SK-N-SH (cell line): Measurements from ENCODE around the gene TLCD5. TPM values are rescaled to one million over a fixed set of nuclear protein-coding genes. Genes with fewer than 3 reads are reported as not detected.

ENCODE experiments used
- CTCF ChIA-PET: fragments of 300-600, 350-600 bp; formaldehyde crosslinking; extraction: SDS; loops from one replicate; lab custom pipeline; 2021; lab: Yijun Ruan, JAX
- POLR2A ChIA-PET: fragments of 350-600 bp; sonication (Branson Sonifier 250); formaldehyde crosslinking; extraction: SDS; loops from one replicate; lab custom pipeline; 2020; ENCODE audit warnings: antibody characterized with exemption, inconsistent platforms; lab: Yijun Ruan, JAX
- DNase-seq: peaks from one replicate; pipeline ENCODE4 v3.0.0; 2012
- H2AFZ ChIP-seq: fragments of 200-600 bp; sonication (generic); 2 replicates; pipeline ENCODE4 v1.8.1; 2016; ENCODE audit warnings: antibody characterized with exemption, mild to moderate bottlenecking, low read depth
- H3F3A ChIP-seq: fragments of 200-600 bp; sonication (generic); replicated peaks from 2 replicates; pipeline ENCODE3; 2016; ENCODE audit warnings: antibody characterized with exemption, mild to moderate bottlenecking; ENCODE audit not compliant: insufficient read depth
- H3K27ac ChIP-seq, 2 experiments: fragments of 200-500 bp in 1 of 2; fragments of 200-600 bp in 1 of 2; sonication (Bioruptor generic) in 1 of 2; sonication (generic), shearing (Covaris generic) in 1 of 2; 2 replicates each; pipeline versions ENCODE4 v1.5.1 to v1.6.1; 2014 to 2016; ENCODE audit warnings: low read depth in 2 of 2, inconsistent platforms in 1 of 2, low read length in 1 of 2, mild to moderate bottlenecking in 1 of 2, mixed read lengths in 1 of 2
- H3K27me3 ChIP-seq: fragments of 200-600 bp; sonication (generic), shearing (Covaris generic); 2 replicates; pipeline ENCODE4 v1.6.1; 2016; ENCODE audit warnings: mixed run types; ENCODE audit not compliant: insufficient read depth
- H3K36me3 ChIP-seq, 2 experiments: fragments of 200-500 bp in 1 of 2; fragments of 200-600 bp in 1 of 2; sonication (Bioruptor generic) in 1 of 2; sonication (generic) in 1 of 2; replicated peaks in 1 of 2; 2 replicates each; pipeline versions ENCODE3 to v1.5.1; 2014 to 2016; ENCODE audit warnings: low read length in 1 of 2, mild to moderate bottlenecking in 1 of 2; ENCODE audit not compliant: insufficient read depth in 2 of 2, control insufficient read depth in 1 of 2
- H3K4me1 ChIP-seq, 2 experiments: fragments of 200-500 bp in 1 of 2; fragments of 200-600 bp in 1 of 2; sonication (Bioruptor generic) in 1 of 2; sonication (generic), shearing (Covaris generic) in 1 of 2; 2 replicates each; pipeline versions ENCODE4 v1.5.1 to v1.6.1; 2014 to 2016; ENCODE audit warnings: low read depth in 1 of 2, low read length in 1 of 2, mixed run types in 1 of 2; ENCODE audit not compliant: insufficient read depth in 2 of 2, control insufficient read depth in 1 of 2
- H3K4me2 ChIP-seq: fragments of 200-600 bp; sonication (generic), shearing (Covaris generic); 2 replicates; pipeline ENCODE4 v1.6.1; 2017; ENCODE audit warnings: mixed run types
- H3K4me3 ChIP-seq, 2 experiments: fragments of 200-500 bp in 1 of 2; fragments of 200-600 bp in 1 of 2; sonication (Bioruptor generic) in 1 of 2; sonication (generic), shearing (Covaris generic) in 1 of 2; 2 replicates each; pipeline versions ENCODE4 v1.5.1 to v1.8.1; 2014 to 2016; ENCODE audit warnings: low read depth in 2 of 2, inconsistent platforms in 1 of 2, low read length in 1 of 2, mild to moderate bottlenecking in 1 of 2, mixed read lengths in 1 of 2, moderate library complexity in 1 of 2
- H3K79me2 ChIP-seq: fragments of 200-600 bp; sonication (generic); 2 replicates; pipeline ENCODE4 v1.8.1; 2017; ENCODE audit warnings: mild to moderate bottlenecking; ENCODE audit not compliant: insufficient read depth
- H3K9ac ChIP-seq: fragments of 200-600 bp; sonication (generic); 2 replicates; pipeline ENCODE4 v1.6.1; 2017; ENCODE audit warnings: mixed run types
- H3K9me2 ChIP-seq: fragments of 200-600 bp; sonication (generic); 2 replicates; pipeline ENCODE4 v1.6.1; 2017; ENCODE audit warnings: mixed run types
- H3K9me3 ChIP-seq: fragments of 200-600 bp; sonication (generic); 2 replicates; pipeline ENCODE4 v1.6.1; 2017; ENCODE audit warnings: mixed run types, mild to moderate bottlenecking, moderate library complexity
- H4K20me1 ChIP-seq: fragments of 200-600 bp; sonication (generic); 2 replicates; pipeline ENCODE4 v1.6.1; 2017; ENCODE audit warnings: mild to moderate bottlenecking, mixed run types; ENCODE audit not compliant: insufficient read depth
- ELF1 ChIP-seq: IDR thresholded peaks from 2 replicates; pipeline ENCODE4 v1.4.0; 2012
- EP300 ChIP-seq, 2 experiments: IDR thresholded peaks; 2 replicates each; pipeline versions ENCODE4 v1.4.0 to v1.6.1; 2012; ENCODE audit warnings: borderline replicate concordance in 1 of 2, low read depth in 1 of 2, low read length in 1 of 2
- FOSL2 ChIP-seq: IDR thresholded peaks from 2 replicates; pipeline ENCODE4 v1.4.0; 2012; ENCODE audit warnings: low read depth, mild to moderate bottlenecking, moderate library complexity, borderline replicate concordance
- GABPA ChIP-seq: IDR thresholded peaks from 2 replicates; pipeline ENCODE4 v1.4.0; 2012; ENCODE audit warnings: low read depth, mild to moderate bottlenecking
- NRF1 ChIP-seq: IDR thresholded peaks from 2 replicates; pipeline ENCODE4 v1.6.1; 2012; ENCODE audit warnings: low read depth, mild to moderate bottlenecking, low read length
- SIN3A ChIP-seq: IDR thresholded peaks from 2 replicates; pipeline ENCODE4 v1.6.1; 2012; ENCODE audit warnings: low read depth, mild to moderate bottlenecking, low read length, moderate library complexity, borderline replicate concordance
- TAF1 ChIP-seq: IDR thresholded peaks from 2 replicates; pipeline ENCODE4 v1.6.1; 2012; ENCODE audit warnings: low read depth, mild to moderate bottlenecking, low read length, moderate library complexity, borderline replicate concordance
- TEAD4 ChIP-seq: IDR thresholded peaks from 2 replicates; pipeline ENCODE4 v1.4.0; 2012; ENCODE audit warnings: mild to moderate bottlenecking, borderline replicate concordance; ENCODE audit not compliant: insufficient read depth
- YY1 ChIP-seq: IDR thresholded peaks from 2 replicates; pipeline ENCODE4 v1.4.0; 2012; ENCODE audit warnings: low read depth, mild to moderate bottlenecking
- WGBS: methylation state at CpG from one replicate; pipeline ENCODE4 v1.1.6; 2017; ENCODE audit warnings: low lambda C conversion rate; 5-methylcytosine and 5-hydroxymethylcytosine counted together
- polyA plus RNA-seq, 3 experiments: library from polyadenylated mRNA; depleted of rRNA; stranded (reverse); fragments of >200 nt; gene quantifications; 2 replicates each; pipeline ENCODE4 v1.2.3, GENCODE V29; 2012
- TF ChIP-seq, protein P1 (sequence below): IDR thresholded peaks from 2 replicates; pipeline ENCODE4; 2012
- TF ChIP-seq, protein P2 (sequence below): IDR thresholded peaks from 2 replicates; pipeline ENCODE4 v1.4.0; 2012; ENCODE audit warnings: low read depth, borderline replicate concordance
- TF ChIP-seq, protein P3 (sequence below): fragments of 200-600 bp; sonication (generic); IDR thresholded peaks from 2 replicates; pipeline ENCODE4 v1.6.1; 2017; ENCODE audit warnings: antibody characterized with exemption, mild to moderate bottlenecking, moderate library complexity
- TF ChIP-seq, protein P4 (sequence below): IDR thresholded peaks from 2 replicates; pipeline ENCODE4 v1.4.0; 2012; ENCODE audit warnings: low read depth, borderline replicate concordance

The TLCD5 gene
- polyA plus RNA-seq, 1 of the 3 experiments (the other 2 are of a cell fraction): 12.7 TPM

DNA sequence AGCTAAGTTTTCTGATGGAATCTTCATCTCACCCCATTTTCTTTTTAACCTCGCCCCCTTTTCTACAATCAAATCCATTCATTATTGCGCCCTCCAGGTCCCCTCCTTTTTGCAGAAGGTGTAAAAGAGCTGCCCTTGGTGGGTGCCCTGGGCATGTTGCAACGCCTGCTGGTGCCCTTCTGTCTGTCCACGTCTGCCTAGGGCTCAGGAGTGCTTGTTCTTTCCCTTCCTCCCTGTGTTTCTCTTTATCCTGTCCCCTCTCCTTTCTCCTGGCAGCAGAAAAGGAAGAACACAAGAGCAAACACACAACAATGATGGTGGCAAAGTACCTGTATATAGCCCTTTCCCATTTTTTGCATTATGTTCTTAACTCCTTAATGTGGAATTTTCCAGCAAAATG is 6.2 kb upstream of the TLCD5 start:
- H3K9ac ChIP-seq: no peak overlapping the region
- no peaks in the 10 kb centered on the region for H3K9me3 ChIP-seq
- H3K79me2 ChIP-seq: no peaks in the 10 kb centered on the region
- H3K4me3 ChIP-seq: no peak overlapping the region
- H3K36me3 ChIP-seq: no peaks in the 10 kb centered on the region
- TF ChIP-seq, protein P1, sequence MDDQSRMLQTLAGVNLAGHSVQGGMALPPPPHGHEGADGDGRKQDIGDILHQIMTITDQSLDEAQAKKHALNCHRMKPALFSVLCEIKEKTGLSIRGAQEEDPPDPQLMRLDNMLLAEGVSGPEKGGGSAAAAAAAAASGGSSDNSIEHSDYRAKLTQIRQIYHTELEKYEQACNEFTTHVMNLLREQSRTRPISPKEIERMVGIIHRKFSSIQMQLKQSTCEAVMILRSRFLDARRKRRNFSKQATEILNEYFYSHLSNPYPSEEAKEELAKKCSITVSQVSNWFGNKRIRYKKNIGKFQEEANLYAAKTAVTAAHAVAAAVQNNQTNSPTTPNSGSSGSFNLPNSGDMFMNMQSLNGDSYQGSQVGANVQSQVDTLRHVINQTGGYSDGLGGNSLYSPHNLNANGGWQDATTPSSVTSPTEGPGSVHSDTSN: no peak
- no peak for TF ChIP-seq SIN3A
- TF ChIP-seq TAF1: no peak
- no peak for TF ChIP-seq GABPA
- TF ChIP-seq NRF1: no peak
- no peak for TF ChIP-seq YY1
- TF ChIP-seq ELF1: no peak
- TF ChIP-seq EP300 (IDR thresholded peaks at IDR 0.05; ENCODE audit: borderline replicate concordance in 1 of 2, low read depth in 1 of 2, low read length in 1 of 2): no peak
- TF ChIP-seq, protein P2, sequence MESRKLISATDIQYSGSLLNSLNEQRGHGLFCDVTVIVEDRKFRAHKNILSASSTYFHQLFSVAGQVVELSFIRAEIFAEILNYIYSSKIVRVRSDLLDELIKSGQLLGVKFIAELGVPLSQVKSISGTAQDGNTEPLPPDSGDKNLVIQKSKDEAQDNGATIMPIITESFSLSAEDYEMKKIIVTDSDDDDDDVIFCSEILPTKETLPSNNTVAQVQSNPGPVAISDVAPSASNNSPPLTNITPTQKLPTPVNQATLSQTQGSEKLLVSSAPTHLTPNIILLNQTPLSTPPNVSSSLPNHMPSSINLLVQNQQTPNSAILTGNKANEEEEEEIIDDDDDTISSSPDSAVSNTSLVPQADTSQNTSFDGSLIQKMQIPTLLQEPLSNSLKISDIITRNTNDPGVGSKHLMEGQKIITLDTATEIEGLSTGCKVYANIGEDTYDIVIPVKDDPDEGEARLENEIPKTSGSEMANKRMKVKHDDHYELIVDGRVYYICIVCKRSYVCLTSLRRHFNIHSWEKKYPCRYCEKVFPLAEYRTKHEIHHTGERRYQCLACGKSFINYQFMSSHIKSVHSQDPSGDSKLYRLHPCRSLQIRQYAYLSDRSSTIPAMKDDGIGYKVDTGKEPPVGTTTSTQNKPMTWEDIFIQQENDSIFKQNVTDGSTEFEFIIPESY: no peak
- TF ChIP-seq TEAD4: no peak
- TF ChIP-seq, protein P3, sequence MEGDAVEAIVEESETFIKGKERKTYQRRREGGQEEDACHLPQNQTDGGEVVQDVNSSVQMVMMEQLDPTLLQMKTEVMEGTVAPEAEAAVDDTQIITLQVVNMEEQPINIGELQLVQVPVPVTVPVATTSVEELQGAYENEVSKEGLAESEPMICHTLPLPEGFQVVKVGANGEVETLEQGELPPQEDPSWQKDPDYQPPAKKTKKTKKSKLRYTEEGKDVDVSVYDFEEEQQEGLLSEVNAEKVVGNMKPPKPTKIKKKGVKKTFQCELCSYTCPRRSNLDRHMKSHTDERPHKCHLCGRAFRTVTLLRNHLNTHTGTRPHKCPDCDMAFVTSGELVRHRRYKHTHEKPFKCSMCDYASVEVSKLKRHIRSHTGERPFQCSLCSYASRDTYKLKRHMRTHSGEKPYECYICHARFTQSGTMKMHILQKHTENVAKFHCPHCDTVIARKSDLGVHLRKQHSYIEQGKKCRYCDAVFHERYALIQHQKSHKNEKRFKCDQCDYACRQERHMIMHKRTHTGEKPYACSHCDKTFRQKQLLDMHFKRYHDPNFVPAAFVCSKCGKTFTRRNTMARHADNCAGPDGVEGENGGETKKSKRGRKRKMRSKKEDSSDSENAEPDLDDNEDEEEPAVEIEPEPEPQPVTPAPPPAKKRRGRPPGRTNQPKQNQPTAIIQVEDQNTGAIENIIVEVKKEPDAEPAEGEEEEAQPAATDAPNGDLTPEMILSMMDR: no peak
- TF ChIP-seq, protein P4, sequence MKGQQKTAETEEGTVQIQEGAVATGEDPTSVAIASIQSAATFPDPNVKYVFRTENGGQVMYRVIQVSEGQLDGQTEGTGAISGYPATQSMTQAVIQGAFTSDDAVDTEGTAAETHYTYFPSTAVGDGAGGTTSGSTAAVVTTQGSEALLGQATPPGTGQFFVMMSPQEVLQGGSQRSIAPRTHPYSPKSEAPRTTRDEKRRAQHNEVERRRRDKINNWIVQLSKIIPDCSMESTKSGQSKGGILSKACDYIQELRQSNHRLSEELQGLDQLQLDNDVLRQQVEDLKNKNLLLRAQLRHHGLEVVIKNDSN: no peak
- TF ChIP-seq FOSL2: no peak
- WGBS: 73% methylated on average over 4 of the region's 4 CpGs
- H2AFZ ChIP-seq: no peak overlapping the region
- H3F3A ChIP-seq: no peaks in the 10 kb centered on the region
- H3K4me2 ChIP-seq: no peak overlapping the region
- H3K4me1 ChIP-seq: no peaks in the 10 kb centered on the region; a peak in 1 of 4 replicates
- no peak overlapping the region for H3K27ac ChIP-seq
- H3K27me3 ChIP-seq: no peaks in the 10 kb centered on the region
- H4K20me1 ChIP-seq: no peaks in the 10 kb centered on the region
- no peaks in the 10 kb centered on the region for H3K9me2 ChIP-seq
- DNase-seq: no peak
- ChIA-PET POLR2A (no interaction called here), CTCF (interaction anchor here (1.7 to 2.5 kb wide), 5 partner anchors 16 to 89 kb away, joined by 6 to 16 read pairs (median 8); no protein-coding TSS in a partner anchor)
